NCI-H1930 (cell line): ENCODE measurements around the gene AK5.
"Not testable (repeated sequence)": the region's sequence is repeated elsewhere in the genome, so short reads cannot be mapped to it uniquely, and the experiment has no call there.

Experiments used
- DNase-seq, 2 experiments: peaks; one replicate each; lab custom pipeline; 2025; lab: John Stamatoyannopoulos, UW

The AK5 gene

DNA sequence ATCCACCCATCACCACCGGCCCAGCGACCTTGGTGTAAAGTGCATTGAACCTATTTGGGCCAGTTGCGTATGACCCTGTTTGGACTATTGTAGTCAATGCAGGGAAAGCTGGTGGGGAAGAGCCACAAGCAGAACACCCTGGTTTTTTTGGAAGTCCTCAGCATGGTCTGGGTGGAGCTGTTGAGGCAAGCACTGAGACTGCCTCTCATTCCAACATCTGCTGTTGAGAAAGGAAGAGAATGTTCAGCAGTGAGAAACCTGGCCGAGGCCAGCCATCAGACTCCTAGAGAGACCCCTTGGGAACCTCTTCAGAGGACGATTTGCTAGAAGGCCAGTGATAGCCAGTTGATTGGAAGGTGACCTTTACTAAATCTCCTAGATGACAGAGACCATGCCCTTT, 217.6 kb downstream of the AK5 start:
- DNase-seq, result no peak

DNA sequence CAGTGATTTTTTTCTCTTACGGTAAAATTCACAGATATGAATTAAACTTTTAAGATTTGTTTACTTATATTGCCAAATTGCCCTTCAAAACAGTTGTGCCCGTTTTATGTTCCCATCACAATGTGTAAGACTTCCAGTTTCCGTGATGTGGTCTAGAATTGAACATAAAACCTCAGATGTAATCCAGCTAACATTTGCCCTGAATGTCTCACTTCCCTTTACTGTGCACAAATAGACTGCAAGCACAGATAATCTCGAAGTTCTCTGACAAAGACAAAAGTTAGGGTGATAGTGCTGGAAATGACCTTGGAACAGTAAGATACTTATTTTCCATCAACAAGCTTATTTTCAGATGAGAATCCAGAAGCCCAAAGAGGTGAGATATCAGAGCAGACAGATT, 223.2 kb downstream of the AK5 start:
- no peak for DNase-seq

DNA sequence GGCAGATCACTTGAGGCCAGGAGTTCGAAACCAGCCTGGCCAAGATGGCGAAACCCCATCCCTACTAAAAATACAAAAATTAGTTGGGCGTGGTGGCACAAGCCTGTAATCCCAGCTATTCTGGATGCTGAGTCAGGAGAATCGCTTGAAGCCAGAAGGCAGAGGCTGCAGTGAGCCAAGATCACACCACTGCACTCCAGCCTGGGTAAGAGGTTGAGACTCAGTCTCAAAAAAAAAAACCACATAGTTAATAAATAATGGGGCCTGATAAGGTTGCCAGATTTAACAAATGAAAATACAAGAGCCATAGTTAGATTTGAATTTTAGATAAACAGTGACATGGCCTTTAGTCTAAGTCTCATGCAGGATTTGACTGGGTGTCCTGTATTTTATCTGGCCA, 225.0 kb downstream of the AK5 start:
- no peak for DNase-seq

DNA sequence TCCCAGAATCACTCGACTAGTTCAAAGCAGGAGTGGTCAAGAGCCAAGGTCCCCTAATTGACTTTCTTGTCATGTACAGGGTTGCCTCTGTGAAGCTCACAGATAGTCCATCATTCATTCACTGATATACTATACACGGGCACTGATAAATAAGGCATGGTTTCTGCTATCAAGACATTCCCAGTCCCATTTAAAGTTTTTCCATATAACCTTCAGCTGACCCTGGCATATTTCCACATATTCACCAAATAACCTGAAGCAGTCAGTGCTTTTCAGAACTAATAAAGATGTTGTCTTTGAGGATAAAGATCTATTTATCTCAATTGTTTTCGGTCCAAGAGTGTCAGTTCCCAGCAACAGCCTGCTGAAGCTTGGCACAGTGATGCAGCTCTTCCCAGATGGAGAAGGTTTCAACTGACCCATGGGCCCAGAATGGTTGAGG, 227.3 kb downstream of the AK5 start:
- no peak for DNase-seq

DNA sequence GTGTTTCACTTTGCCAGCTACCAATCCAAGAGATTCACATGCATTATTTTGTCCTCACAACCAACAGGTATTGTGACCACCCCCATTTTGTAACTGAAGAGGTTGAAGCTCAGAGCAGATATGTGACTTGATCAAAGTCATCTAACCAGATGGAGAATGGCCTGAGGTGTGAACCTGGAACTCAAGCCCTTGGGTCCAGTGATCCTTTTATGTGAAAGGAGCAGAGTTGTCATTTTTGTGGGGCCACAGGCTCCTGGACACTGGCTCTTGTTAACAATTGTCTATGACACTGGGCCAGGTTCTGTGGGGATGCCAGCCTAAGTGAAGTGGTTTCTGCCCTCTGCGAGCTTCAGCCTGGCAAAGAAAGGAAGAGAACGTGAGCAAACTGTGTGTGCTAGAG, 228.1 kb downstream of the AK5 start:
- DNase-seq, result no peak

DNA sequence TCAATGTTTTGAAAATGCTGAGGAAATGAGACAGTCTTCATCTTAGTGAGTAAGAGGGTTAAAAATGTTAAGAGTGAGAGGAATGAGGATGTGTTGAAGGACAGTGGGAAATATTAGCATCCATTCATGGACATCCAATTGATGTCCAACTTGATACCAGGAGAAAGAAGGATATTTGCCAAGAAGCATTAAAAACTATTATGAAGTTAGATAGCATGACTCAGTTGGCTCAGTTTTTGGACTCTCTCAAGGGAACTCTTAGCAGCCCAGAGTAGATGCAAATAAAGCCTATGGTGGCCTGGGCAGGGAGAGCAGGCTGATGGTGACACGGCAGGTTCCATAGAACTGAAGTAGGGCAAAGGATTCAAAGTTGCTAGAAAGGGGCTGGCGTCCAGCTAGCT, 229.6 kb downstream of the AK5 start:
- no peak for DNase-seq

DNA sequence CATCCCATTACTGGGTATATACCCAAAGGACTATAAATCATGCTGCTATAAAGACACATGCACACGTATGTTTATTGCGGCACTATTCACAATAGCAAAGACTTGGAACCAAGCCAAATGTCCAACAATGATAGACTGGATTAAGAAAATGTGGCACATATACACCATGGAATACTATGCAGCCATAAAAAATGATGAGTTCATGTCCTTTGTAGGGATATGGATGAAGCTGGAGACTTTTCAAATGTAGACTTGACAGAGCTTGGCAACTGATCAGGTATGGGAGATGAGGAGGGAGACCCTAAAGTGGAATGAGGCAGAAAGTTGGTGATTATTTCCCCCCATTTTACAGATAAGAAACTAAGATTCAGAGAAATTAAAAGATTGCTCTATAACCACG, 230.8 kb downstream of the AK5 start:
- not testable (repeated sequence) for DNase-seq

DNA sequence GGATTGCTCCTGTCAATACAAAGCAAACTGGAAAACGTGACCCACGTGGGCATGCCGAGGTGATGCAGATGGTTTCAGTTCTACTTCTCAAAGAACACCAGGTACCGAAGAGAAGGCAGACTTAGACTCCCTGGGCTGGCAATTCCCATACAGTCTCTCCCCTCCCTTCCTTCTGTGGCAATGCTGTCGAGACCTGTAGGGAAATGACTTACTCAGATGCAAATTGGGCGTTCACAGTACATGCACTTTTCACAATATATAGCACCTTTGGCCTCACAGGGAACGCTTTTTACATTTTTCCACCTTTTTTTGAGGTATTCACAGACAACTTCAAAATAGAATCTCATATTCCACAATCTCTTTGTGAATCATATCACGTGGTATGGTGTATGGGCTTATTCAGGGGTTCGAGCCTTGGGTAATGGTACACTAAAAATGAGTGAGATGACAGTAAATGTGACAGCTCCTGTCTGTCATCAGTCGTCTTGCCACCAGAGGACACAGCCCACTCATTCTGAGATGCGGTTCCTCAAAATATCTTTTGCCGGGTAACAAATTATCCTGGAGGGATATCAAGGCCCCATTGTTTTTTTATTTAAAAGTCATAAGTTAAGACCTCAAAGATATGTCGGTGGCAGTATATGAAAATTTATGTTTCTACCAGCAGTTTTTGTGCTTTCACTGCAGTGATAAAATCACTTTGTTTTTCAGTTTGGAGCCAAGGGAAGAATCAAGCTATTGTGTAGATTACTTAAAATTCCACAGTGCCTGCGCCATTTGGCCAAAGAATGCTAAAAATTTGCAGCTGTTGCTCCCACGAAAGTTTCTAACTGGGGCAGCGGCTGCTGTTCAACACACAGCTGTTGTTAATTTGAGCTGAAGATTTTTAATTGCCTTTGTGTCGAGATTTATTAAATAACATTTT, 232.3 kb downstream of the AK5 start:
- no peak for DNase-seq

DNA sequence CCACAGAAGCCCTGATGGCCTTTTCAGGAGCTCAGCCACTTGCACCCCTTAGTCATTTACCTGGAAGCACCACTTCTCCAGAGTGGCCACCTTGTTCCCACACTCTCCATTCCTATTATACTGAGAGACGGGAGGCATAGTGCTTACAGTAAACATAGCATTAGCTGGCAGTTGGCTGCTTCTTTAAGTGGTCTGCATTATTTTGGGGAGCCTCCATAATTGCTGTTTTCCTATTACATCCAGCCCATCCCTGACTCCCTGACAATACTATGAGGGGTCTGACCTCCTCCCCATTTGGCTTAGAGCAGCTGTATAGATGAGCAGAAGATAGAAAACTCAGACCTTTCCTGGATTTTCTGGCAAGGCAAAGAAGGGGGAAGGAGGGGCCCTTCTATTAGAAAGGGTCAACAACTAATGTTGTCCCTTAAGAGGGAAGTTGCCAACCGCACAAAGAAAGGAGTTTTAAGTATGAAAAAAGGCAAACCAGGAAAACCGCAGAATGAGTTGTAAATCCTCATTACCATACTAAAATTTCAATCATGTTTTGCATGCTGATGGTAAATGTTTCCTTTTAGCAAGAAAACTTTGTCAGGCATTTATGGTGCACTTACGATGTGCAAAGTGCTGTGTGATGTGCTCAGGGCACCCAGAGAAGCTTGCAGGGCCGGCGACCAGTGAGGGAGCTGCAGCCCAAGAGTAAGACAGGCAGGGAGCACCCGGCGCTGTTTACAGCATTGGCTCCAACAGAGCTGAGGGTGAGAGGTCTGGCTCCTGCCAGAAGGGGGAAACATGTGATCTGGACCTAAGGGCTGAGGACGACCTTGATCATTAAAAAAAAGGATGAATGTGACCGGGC, 233.3 kb downstream of the AK5 start:
- no peak for DNase-seq

DNA sequence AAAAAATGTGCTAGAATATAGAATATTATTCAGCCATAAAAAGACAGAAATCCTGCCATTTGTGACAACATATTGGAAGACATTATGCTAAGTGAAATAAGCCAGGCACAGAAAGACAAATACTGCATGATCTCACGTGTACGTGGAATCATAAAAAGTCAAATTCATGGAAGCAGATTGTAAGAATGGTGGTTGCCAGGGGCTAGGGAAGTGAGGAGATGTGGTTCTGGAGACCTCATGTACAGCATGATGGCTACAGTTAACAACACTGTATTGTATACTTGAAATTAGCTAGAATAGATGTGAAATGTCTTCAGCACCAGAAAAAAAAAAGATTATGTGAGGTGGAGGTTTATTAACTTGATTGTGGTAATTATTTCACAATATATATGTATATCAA, 234.3 kb downstream of the AK5 start:
- DNase-seq, result no peak

DNA sequence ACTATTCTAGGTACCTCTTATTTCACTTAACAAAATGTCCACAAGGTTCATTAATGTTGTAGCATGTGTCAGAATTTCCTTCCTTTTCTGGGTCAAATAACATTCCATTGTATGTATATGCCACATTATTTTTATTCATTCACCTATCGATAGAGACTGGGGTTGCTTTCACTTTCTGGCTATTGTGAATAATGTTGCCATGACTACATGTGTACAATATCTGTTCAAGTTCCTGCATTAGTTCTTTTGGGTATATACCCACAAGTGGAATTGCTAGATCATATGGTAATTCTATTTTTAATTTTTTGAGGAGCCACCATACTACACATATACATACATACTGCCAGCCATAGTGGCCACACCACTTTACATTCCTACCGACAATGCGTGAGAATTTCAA, 242.2 kb downstream of the AK5 start:
- no peak for DNase-seq

DNA sequence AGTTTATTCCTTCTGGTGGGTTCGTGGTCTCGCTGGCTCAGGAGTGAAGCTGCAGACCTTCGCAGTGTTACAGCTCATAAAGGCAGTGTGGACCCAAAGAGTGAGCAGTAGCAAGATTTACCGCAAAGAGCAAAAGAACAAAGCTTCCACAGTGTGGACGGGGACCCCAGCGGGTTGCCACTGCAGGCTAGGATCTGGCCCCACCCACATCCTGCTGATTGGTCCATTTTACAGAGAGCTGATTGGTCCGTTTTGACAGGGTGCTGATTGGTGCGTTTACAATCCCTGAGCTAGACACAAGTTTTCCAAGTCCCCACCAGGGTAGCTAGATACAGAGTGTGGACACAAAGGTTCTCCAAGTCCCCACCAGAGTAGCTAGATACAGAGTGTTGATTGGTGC, 249.3 kb downstream of the AK5 start:
- not testable (repeated sequence) for DNase-seq

DNA sequence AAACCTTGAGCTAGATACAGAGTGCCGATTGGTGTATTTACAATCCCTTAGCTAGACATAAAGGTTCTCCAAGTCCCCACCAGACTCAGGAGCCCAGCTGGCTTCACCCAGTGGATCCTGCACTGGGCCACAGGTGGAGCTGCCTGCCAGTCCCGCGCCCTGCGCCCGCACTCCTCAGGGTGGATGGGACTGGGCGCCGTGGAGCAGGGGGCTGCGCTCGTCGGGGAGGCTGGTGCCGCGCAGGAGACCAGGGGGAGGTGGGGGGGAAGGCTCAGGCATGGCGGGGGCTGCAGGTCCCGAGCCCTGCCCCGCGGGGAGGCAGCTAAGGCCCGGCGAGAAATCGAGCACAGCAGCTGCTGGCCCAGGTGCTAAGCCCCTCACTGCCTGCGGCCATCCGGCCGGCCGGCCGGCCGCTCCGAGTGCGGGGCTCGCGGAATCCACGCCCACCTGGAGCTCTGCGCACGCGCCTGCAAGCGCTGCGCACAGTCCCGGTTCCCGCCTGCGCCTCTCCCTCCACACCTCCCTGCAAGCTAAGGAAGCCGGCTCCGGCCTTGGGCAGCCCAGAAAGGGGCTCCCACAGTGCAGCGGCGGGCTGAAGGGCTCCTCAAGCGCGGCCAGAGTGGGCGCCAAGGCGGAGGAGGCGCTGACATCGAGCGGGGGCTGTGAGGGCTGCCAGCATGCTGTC, 249.9 kb downstream of the AK5 start:
- not testable (repeated sequence) for DNase-seq

DNA sequence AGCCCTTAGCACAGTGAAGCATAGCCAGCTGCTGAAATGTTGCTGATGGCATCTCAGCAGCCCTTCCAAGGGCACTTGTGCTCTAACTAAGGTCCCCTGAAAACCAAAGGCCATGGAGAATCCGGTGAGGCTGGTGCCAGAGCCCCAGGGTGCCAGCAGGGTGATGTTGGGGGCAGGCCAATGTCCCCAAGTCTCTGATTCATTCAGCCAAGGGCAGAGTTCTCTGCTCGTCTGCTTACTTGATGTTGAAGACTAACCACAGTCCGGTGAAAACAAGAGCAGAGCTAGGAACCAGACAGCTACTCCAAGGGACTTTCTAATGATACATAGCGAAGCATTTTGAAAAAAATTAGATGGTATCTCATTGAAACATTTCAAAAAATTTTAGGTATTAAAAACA, 250.8 kb downstream of the AK5 start:
- DNase-seq, result no peak

DNA sequence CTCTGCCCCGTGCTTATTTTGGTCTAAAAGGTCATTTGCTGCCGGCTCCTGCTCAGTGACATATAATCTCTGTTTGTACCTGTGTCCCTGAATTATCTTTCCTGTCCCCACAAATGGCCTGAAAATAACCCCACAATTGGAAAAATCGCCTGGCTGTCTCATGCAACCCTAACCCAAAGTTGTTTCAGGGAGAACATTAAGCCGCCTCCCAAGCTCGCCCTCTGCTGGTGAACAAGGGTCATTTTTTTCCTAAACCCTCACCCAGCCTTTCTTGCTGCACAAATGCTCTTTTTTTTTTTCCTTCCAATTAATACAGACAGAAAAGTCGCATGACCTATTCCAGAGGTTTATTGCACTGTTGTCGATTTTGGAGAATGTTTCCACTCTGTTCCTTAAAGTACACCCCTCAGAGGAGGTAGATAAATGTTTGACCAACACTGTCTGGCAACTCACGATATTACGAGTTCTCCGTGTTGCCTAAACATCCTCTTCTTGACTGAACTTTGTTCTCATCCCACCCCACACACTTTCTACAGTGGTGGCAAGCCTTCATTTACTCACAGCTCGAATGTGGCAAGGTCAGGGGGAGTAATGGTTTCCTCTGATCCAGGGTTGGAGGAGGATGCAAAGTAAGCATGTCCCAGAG, 252.0 kb downstream of the AK5 start:
- peak; percentile 9 to 13 for DNase-seq

DNA sequence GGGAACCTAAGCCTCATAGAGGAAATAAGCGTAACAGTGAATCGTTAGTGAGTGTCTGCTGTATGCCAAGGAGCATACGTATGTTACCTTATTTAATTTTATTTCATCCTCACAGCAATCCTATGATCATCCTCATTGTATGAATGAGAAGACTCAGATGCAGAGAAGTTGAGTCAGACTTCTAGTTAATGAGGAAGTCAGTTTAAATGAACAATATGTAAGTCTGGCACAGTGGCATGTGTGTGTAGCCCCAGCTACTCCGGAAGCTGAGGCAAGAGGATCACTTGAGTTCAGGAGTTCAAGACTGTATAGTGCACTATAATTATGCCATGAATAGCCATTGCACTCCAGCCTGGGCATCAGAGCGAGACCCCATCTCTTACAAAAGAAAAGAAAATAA, 252.6 kb downstream of the AK5 start:
- DNase-seq, result no peak

DNA sequence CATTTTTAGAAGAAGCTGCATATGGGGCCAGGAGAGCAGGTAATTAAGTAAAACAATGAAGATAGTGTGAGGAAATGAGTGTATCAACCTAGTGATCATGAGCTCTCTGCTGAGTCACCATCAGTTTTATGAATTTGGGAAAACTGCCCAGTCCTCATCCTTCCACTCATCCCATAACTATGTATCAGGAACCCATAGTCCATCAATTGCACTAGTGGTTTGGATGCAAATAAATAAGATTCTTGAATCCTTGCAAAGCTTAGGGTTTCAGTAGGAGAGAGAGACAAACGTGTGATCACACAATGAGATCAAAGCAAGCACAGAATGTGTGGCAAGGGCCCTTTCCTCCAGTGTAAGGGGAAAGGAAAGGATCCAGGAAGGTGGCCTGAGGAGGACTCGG, 255.0 kb downstream of the AK5 start:
- DNase-seq, result no peak

DNA sequence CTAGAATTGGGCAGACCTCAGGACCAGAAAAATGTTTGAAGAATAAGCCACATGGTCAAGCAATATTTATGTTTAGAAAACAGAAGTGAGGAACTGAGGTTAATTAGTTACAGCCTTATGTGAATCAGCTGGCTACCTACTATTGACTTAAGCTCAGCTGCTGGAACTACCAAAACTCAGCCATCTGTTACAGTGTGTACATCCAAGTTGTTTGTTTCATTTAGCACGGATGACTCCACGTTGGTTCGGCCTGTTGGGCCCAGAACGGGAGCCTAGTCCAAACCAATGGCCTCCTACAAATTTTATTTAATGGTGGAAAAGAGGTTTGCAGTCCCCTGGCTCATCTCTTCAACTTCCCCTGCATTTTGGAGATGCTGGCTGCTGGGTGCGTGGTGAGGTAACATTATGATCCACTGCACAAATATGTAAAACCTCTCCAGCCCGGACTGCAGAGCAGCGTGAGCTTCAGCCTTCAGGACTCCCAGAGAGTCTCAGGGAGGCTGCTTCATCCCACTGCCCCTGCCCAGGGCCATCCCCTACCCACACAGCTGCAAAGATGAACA, 257.2 kb downstream of the AK5 start:
- DNase-seq, result no peak

DNA sequence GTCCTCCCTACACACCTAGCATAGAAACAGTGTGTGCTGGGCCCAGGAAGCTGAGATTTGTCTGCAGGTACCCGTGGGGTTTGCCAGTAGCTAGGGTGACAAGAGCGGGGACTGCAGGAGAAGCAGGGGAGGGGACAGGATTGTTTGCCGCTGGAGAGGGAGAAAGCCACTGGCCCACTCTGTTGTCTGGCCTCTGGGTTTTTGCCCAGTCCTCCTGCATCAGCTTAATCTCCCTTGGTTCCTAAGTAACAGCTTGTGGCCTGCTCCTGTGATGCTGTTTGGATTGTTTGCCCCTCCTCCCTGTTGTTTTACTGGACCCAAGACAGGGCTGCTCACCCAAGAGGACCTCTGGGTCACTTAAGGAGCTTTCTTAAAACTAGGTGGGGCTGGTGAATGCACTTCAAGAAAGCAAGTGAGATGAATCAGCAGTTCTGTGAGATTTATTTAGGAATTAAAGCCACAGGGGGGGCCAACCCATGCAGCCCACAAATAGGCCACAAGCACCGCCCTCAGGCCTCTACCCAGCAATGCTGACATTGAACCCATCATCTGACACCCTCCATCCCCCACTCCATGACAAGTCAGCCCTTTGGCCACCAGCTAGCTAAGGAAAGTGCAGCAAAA, 257.8 kb downstream of the AK5 start:
- DNase-seq, result no peak

DNA sequence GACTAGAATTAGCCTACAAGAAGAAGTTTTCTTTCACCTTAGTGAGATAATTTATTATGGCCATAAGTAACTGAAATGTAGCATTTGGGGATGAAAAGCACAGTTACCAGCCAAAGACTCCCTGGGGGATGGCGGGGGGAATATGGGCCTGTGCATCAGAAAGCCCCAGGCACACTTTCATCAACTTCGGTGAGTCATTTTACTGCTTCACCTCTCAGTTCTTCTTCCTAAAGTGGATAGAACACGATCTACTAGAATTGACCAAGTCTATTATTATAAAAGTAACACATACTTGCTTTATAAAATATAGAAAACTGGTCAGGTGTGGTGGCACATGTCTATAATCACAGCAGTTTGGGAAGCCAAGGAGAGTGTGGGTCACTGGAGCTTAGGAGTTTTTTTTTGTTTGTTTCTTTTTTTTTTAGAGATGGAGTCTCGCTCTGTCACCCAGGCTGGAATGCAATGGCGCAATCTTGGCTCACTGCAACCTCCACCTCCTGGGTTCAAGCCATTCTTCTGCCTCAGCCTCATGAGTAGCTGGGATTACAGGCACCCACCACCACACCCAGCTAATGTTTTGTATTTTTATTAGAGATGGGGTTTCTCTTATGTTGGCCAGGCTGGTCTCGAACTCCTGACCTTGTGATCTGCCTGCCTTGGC, 258.8 kb downstream of the AK5 start:
- DNase-seq, result no peak

DNA sequence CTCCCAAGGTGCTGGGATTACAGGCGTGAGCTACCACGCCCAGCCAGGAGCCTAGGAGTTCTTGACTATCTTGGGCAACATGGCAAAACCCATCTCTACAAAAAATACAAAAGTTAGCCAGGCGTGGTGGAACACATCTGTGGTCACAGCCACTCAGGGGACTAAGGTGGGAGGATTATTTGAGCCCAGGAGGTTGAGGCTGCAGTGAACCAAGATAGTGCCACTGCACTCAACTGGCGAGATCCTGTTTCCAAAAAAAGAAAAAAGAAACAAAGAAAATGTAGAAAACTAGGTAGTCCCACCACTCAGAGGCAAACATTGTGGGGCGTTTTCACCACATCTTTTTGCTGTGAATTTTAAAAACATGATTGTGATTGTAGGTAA, 259.3 kb downstream of the AK5 start:
- DNase-seq, result no peak
